DOHH2 (cell line): ENCODE measurements around the gene EPS8.

Experiments
- H3F3A ChIP-seq: fragments of 200-600 bp; sonication (generic), shearing (Covaris generic); 2 replicates; pipeline ENCODE4 v1.6.0; 2016; ENCODE audit warnings: antibody characterized with exemption, mild to moderate bottlenecking; ENCODE audit not compliant: control insufficient read depth, insufficient read depth
- H3K27ac ChIP-seq: fragments of 200-600 bp; sonication (generic); 2 replicates; pipeline ENCODE4 v1.5.1; 2014; ENCODE audit warnings: low read depth, mild to moderate bottlenecking, low read length, moderate library complexity
- H3K27me3 ChIP-seq: fragments of 200-600 bp; sonication (generic); 2 replicates; pipeline ENCODE4 v1.6.1; 2014; ENCODE audit warnings: mild to moderate bottlenecking, low read length, mixed read lengths; ENCODE audit not compliant: control insufficient read depth
- H3K36me3 ChIP-seq: fragments of 200-600 bp; sonication (generic); 2 replicates; pipeline ENCODE4 v1.6.1; 2014; ENCODE audit warnings: mild to moderate bottlenecking, low read length, moderate library complexity, mixed read lengths; ENCODE audit not compliant: control insufficient read depth
- H3K4me1 ChIP-seq: fragments of 200-600 bp; sonication (generic); 2 replicates; pipeline ENCODE4 v1.6.1; 2014; ENCODE audit warnings: mild to moderate bottlenecking, low read length, mixed read lengths; ENCODE audit not compliant: control insufficient read depth
- H3K4me2 ChIP-seq: fragments of 200-600 bp; sonication (generic); 2 replicates; pipeline ENCODE4 v1.6.0; 2014; ENCODE audit warnings: mild to moderate bottlenecking, low read length, moderate library complexity
- H3K4me3 ChIP-seq: fragments of 200-600 bp; sonication (generic); 2 replicates; pipeline ENCODE4 v1.5.1; 2014; ENCODE audit warnings: mild to moderate bottlenecking, low read length, mixed read lengths
- H3K79me2 ChIP-seq: fragments of 200-600 bp; sonication (generic); 2 replicates; pipeline ENCODE4 v1.6.1; 2014; ENCODE audit warnings: mild to moderate bottlenecking, low read length, mixed read lengths; ENCODE audit not compliant: control insufficient read depth
- H3K9me2 ChIP-seq: fragments of 200-600 bp; sonication (generic); replicated peaks from 2 replicates; pipeline ENCODE4 v1.6.1; 2014; ENCODE audit warnings: mild to moderate bottlenecking, low read length, mixed read lengths; ENCODE audit not compliant: control insufficient read depth
- H3K9me3 ChIP-seq: fragments of 200-600 bp; sonication (generic); 2 replicates; pipeline ENCODE4 v1.6.1; 2014; ENCODE audit warnings: antibody characterized with exemption, low read length, mixed read lengths; ENCODE audit not compliant: control insufficient read depth, insufficient read depth
- H4K20me1 ChIP-seq: fragments of 200-600 bp; sonication (generic); 2 replicates; pipeline ENCODE4 v1.6.0; 2014; ENCODE audit warnings: low read depth, mild to moderate bottlenecking, antibody characterized with exemption, low read length, moderate library complexity; ENCODE audit not compliant: control insufficient read depth, insufficient read depth
- CTCF ChIP-seq: fragments of 200-600 bp; sonication (generic); IDR thresholded peaks from one replicate; pipeline ENCODE4 v1.5.1; 2014; ENCODE audit warnings: antibody characterized with exemption, mild to moderate bottlenecking, low read depth, low read length; ENCODE audit not compliant: poor library complexity, severe bottlenecking
- EZH2phosphoT487 ChIP-seq: fragments of 200-600 bp; sonication (generic); IDR thresholded peaks from 2 replicates; pipeline ENCODE4 v1.6.1; 2017; ENCODE audit warnings: borderline replicate concordance, mild to moderate bottlenecking, antibody characterized with exemption, low read length, moderate library complexity, mixed read lengths

Gene EPS8

GRCh38 chr12:15584366-15585041 is 204.7 kb downstream of the EPS8 start:
- Histone ChIP-seq H3K27ac (no peak overlapping the region), H3K4me1 (no peaks in the 10 kb centered on the region; the same call in 1 of the 2 replicates), H3K36me3 (no peaks in the 10 kb centered on the region), H3F3A (no peaks in the 10 kb centered on the region), H3K79me2 (no peaks in the 10 kb centered on the region), H3K9me3 (no peaks in the 10 kb centered on the region), H3K4me3 (no peak overlapping the region), H3K4me2 (no peak overlapping the region), H3K27me3 (no peaks in the 10 kb centered on the region), H4K20me1 (no peaks in the 10 kb centered on the region), H3K9me2 (no peaks in the 10 kb centered on the region)
- TF ChIP-seq CTCF (peak; percentile 77), EZH2phosphoT487 (no peak)

GRCh38 chr12:15583804-15584203 is 205.4 kb downstream of the EPS8 start:
- Histone ChIP-seq H3F3A (no peaks in the 10 kb centered on the region), H3K9me2 (no peaks in the 10 kb centered on the region), H4K20me1 (no peaks in the 10 kb centered on the region), H3K4me2 (no peak overlapping the region), H3K27ac (no peak overlapping the region), H3K4me3 (no peak overlapping the region), H3K9me3 (no peaks in the 10 kb centered on the region), H3K79me2 (no peaks in the 10 kb centered on the region), H3K27me3 (no peaks in the 10 kb centered on the region), H3K4me1 (no peaks in the 10 kb centered on the region; the same call in 1 of the 2 replicates), H3K36me3 (no peaks in the 10 kb centered on the region)
- TF ChIP-seq CTCF (no peak), EZH2phosphoT487 (no peak)

GRCh38 chr12:15581006-15581405 is 208.2 kb downstream of the EPS8 start:
- Histone ChIP-seq H3K27ac (no peak overlapping the region), H3K4me3 (no peak overlapping the region), H3K4me2 (no peak overlapping the region)

More at GRCh38 chr12:15581006-15581405, 208.2 kb downstream of the EPS8 start:
- no peaks in the 10 kb centered on the region for H3K79me2 ChIP-seq
- no peaks in the 10 kb centered on the region for H3K27me3 ChIP-seq
- no peaks in the 10 kb centered on the region; the same call in 1 of the 2 replicates for H3K4me1 ChIP-seq
- H3K9me3 ChIP-seq = no peaks in the 10 kb centered on the region
- no peaks in the 10 kb centered on the region for H3K36me3 ChIP-seq
- no peaks in the 10 kb centered on the region for H4K20me1 ChIP-seq
- TF ChIP-seq EZH2phosphoT487 (no peak), CTCF (no peak)
- H3F3A ChIP-seq = no peaks in the 10 kb centered on the region
- H3K9me2 ChIP-seq = no peaks in the 10 kb centered on the region
